SK-N-SH (cell line): ENCODE data around the gene KCNJ12.

ENCODE experiments used
- CHD2 ChIP-seq: fragments of 150-350 bp; IDR thresholded peaks from 2 replicates; pipeline ENCODE4 v1.6.1; 2018; ENCODE audit warnings: low read length; ENCODE audit not compliant: partially characterized antibody
- EP300 ChIP-seq, 2 experiments: IDR thresholded peaks; 2 replicates each; pipeline versions ENCODE4 v1.4.0 to v1.6.1; 2012; ENCODE audit warnings: borderline replicate concordance in 1 of 2, low read depth in 1 of 2, low read length in 1 of 2
- EZH2phosphoT487 ChIP-seq: fragments of 200-600 bp; sonication (generic); IDR thresholded peaks from 2 replicates; pipeline ENCODE4 v1.6.1; 2017; ENCODE audit warnings: low read depth, mixed run types, mild to moderate bottlenecking, antibody characterized with exemption, moderate library complexity, borderline replicate concordance
- POLR2AphosphoS5 ChIP-seq: IDR thresholded peaks from 2 replicates; pipeline ENCODE4 v1.6.1; 2012; ENCODE audit warnings: low read depth, low read length
- SMC3 ChIP-seq: IDR thresholded peaks from 2 replicates; pipeline ENCODE4 v1.6.1; 2012; ENCODE audit warnings: low read depth, low read length, improper control_type of control experiment
- TAF1 ChIP-seq: IDR thresholded peaks from 2 replicates; pipeline ENCODE4 v1.6.1; 2012; ENCODE audit warnings: low read depth, mild to moderate bottlenecking, low read length, moderate library complexity, borderline replicate concordance
- YY1 ChIP-seq: IDR thresholded peaks from 2 replicates; pipeline ENCODE4 v1.4.0; 2012; ENCODE audit warnings: low read depth, mild to moderate bottlenecking
- TF ChIP-seq, protein P1 (sequence below): fragments of 200-600 bp; sonication (generic); IDR thresholded peaks from 2 replicates; pipeline ENCODE4 v1.6.1; 2017; ENCODE audit warnings: antibody characterized with exemption, mild to moderate bottlenecking, moderate library complexity
- TF ChIP-seq, protein P2 (sequence below): IDR thresholded peaks from 2 replicates; pipeline ENCODE4 v1.6.1; 2012; ENCODE audit warnings: mild to moderate bottlenecking, low read depth, low read length, moderate library complexity
- TF ChIP-seq, protein P3 (sequence below): IDR thresholded peaks from 2 replicates; pipeline ENCODE4; 2012
- TF ChIP-seq, protein P4 (sequence below): IDR thresholded peaks from 2 replicates; pipeline ENCODE4 v1.4.0; 2012; ENCODE audit warnings: low read depth

DNA sequence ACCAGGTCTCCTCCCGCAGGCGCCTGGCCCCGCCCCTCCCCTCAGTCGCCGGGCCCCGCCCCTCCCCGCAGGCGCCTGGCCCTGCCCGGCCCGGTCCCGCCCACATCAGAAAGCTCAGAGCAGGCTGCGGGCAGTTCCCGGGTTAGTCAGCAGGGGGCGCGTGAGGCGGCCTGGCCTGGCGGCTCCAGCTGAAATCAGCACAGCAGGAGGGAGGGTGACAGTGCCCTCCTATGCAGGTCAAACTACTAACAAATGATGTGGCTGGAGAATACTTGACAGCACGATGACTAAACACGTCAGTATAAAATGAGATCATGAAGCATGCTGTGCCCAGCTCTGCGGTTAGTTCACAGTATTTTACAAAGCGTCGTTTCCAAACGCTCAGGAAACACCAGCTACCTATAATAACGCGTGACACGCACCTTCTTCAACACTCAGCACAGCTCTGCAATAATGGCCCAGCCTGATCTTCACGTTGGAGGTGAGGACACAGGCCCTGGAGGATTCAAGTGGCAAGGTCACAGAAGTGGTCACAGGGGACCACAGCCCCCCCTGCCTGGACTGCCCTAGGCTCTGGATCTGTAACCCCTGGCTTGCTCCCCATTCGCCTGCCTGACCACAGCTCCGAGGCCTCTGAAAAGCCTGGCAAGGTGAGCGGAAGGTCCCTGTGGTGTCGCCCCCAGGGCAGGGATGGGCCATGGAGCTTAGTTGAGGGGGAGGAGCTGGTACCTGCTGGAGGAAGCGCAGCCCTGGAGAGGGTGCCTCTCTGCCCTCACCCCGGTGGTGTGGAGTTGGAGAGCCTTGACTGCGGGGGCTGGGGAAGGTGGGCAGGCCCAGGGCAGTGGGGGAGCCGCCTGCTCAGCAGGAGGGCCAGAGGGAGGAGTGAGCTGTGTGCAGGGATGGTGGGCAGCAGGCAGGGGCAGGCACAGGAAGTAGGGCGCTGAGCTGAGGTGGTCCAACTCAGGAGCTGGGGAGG is 81.2 kb downstream of the KCNJ12 start:
- TF ChIP-seq, protein P1, sequence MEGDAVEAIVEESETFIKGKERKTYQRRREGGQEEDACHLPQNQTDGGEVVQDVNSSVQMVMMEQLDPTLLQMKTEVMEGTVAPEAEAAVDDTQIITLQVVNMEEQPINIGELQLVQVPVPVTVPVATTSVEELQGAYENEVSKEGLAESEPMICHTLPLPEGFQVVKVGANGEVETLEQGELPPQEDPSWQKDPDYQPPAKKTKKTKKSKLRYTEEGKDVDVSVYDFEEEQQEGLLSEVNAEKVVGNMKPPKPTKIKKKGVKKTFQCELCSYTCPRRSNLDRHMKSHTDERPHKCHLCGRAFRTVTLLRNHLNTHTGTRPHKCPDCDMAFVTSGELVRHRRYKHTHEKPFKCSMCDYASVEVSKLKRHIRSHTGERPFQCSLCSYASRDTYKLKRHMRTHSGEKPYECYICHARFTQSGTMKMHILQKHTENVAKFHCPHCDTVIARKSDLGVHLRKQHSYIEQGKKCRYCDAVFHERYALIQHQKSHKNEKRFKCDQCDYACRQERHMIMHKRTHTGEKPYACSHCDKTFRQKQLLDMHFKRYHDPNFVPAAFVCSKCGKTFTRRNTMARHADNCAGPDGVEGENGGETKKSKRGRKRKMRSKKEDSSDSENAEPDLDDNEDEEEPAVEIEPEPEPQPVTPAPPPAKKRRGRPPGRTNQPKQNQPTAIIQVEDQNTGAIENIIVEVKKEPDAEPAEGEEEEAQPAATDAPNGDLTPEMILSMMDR: peak; percentile 88
- TF ChIP-seq EP300 (IDR thresholded peaks at IDR 0.05; ENCODE audit: borderline replicate concordance in 1 of 2, low read depth in 1 of 2, low read length in 1 of 2): no peak
- TF ChIP-seq, protein P2, sequence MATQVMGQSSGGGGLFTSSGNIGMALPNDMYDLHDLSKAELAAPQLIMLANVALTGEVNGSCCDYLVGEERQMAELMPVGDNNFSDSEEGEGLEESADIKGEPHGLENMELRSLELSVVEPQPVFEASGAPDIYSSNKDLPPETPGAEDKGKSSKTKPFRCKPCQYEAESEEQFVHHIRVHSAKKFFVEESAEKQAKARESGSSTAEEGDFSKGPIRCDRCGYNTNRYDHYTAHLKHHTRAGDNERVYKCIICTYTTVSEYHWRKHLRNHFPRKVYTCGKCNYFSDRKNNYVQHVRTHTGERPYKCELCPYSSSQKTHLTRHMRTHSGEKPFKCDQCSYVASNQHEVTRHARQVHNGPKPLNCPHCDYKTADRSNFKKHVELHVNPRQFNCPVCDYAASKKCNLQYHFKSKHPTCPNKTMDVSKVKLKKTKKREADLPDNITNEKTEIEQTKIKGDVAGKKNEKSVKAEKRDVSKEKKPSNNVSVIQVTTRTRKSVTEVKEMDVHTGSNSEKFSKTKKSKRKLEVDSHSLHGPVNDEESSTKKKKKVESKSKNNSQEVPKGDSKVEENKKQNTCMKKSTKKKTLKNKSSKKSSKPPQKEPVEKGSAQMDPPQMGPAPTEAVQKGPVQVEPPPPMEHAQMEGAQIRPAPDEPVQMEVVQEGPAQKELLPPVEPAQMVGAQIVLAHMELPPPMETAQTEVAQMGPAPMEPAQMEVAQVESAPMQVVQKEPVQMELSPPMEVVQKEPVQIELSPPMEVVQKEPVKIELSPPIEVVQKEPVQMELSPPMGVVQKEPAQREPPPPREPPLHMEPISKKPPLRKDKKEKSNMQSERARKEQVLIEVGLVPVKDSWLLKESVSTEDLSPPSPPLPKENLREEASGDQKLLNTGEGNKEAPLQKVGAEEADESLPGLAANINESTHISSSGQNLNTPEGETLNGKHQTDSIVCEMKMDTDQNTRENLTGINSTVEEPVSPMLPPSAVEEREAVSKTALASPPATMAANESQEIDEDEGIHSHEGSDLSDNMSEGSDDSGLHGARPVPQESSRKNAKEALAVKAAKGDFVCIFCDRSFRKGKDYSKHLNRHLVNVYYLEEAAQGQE: no peak
- no peak for TF ChIP-seq POLR2AphosphoS5
- no peak for TF ChIP-seq YY1
- no peak for TF ChIP-seq TAF1
- no peak for TF ChIP-seq EZH2phosphoT487
- peak; percentile 20 for TF ChIP-seq CHD2
- TF ChIP-seq, protein P3, sequence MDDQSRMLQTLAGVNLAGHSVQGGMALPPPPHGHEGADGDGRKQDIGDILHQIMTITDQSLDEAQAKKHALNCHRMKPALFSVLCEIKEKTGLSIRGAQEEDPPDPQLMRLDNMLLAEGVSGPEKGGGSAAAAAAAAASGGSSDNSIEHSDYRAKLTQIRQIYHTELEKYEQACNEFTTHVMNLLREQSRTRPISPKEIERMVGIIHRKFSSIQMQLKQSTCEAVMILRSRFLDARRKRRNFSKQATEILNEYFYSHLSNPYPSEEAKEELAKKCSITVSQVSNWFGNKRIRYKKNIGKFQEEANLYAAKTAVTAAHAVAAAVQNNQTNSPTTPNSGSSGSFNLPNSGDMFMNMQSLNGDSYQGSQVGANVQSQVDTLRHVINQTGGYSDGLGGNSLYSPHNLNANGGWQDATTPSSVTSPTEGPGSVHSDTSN: peak; percentile 53; the same call in 1 of the 2 replicates
- TF ChIP-seq SMC3: peak; percentile 92
- TF ChIP-seq, protein P4, sequence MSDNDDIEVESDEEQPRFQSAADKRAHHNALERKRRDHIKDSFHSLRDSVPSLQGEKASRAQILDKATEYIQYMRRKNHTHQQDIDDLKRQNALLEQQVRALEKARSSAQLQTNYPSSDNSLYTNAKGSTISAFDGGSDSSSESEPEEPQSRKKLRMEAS: 0 out of 2 replicates have a peak, but pooled peaks have one; percentile 10
